Adipose tissue (tissue), 3 donors: ENCODE measurements around the gene SYTL2. TPM values are rescaled to one million over a fixed set of nuclear protein-coding genes. Genes with fewer than 3 reads are reported as not detected.

Source experiments
- H3K27ac ChIP-seq: one replicate; pipeline ENCODE4 v1.5.1; 2013; ENCODE audit warnings: low read depth, low read length
- WGBS, 3 donors: extraction: QIAGEN DNeasy Blood & Tissue Kit; methylation state at CpG; one replicate each; pipeline ENCODE4 v1.1.7; 2013; 5-methylcytosine and 5-hydroxymethylcytosine counted together
- polyA plus RNA-seq, 3 donors: library from polyadenylated mRNA; stranded (reverse); fragments of 200-250 nt; gene quantifications; one replicate each; pipeline ENCODE4 v1.2.3, GENCODE V29; 2013
- donor health status: healthy with polysubstance abuse.
- donor health status: Bipolar disorder and iron deficiency.
- donor health status: healthy.

Gene SYTL2
- polyA plus RNA-seq, 3 donors, result 1.2 to 11.0 (median 10.1) TPM

- peak within 1 kb of the TSS; percentile 11 for H3K27ac ChIP-seq
- WGBS, 3 donors, result 0 to 1% (median 0%) methylated on average over 33 of the region's 33 CpGs
Observed at GRCh38 chr11:85647604-85648299, 163.2 kb downstream of the SYTL2 start, which contains the start of gene TMEM126A. TMEM126A (plus strand) TSS chr11:85647967; CDS start chr11:85650256, 2,289 bp downstream.

- 10 to 45% (median 39%) methylated on average over 2 of the region's 2 CpGs for WGBS, 3 donors
- H3K27ac ChIP-seq, result no peak overlapping the region
Observed at GRCh38 chr11:85647078-85647477, 163.9 kb downstream of the SYTL2 start.

Other genes with a start within 250 kb of the SYTL2 start
- 1 to 10 TPM in 1 of 3 donors, under 1 TPM in 2; 0.51 to 1.7 (median 0.91) TPM for gene DLG2, start 183.8 kb downstream of the SYTL2 start, polyA plus RNA-seq
- 10 to 100 TPM; 25.8 to 90.9 (median 49.4) TPM for gene TMEM126B, start 182.5 kb downstream of the SYTL2 start, polyA plus RNA-seq
- 10 to 100 TPM; 25.9 to 64.9 (median 58.1) TPM for gene TMEM126A, start 163.2 kb downstream of the SYTL2 start, polyA plus RNA-seq
- 10 to 100 TPM; 17.8 to 22.9 (median 19.2) TPM for gene CREBZF, start 146.0 kb downstream of the SYTL2 start, polyA plus RNA-seq
- gene CCDC89, start 124.9 kb downstream of the SYTL2 start, polyA plus RNA-seq, result 1 to 10 TPM in 1 of 3 donors, under 1 TPM in 2; 0.09 to 1.9 (median 0.62) TPM
- not detected for gene CCDC83, start 44.2 kb upstream of the SYTL2 start, polyA plus RNA-seq